Mesothelial cell of epicardium (in vitro differentiated cells): ENCODE measurements around the gene PNPLA2. TPM values are rescaled to one million over a fixed set of nuclear protein-coding genes. Genes with fewer than 3 reads are reported as not detected.

Source experiments
- DNase-seq, 2 experiments: peaks; one replicate each; pipeline ENCODE4 v3.0.0; 2021; ENCODE audit warnings: low spot score in 2 of 2; ENCODE audit not compliant: unreplicated experiment in 2 of 2
- H3K27ac Mint-ChIP-seq: 2 replicates; pipeline ENCODE4 v1.8.0; 2021; ENCODE audit warnings: mixed read lengths
- H3K27me3 Mint-ChIP-seq: 2 replicates; pipeline ENCODE4 v1.8.0; 2021; ENCODE audit warnings: low read depth, mixed read lengths
- H3K36me3 Mint-ChIP-seq: 2 replicates; pipeline ENCODE4 v1.8.0; 2021; ENCODE audit warnings: mixed read lengths
- H3K4me1 Mint-ChIP-seq: 2 replicates; pipeline ENCODE4 v1.8.0; 2021; ENCODE audit warnings: mixed read lengths
- H3K4me3 Mint-ChIP-seq: 2 replicates; pipeline ENCODE4 v1.8.0; 2021; ENCODE audit warnings: mild to moderate bottlenecking, moderate library complexity, mixed read lengths
- H3K9me3 Mint-ChIP-seq: 2 replicates; pipeline ENCODE4 v1.8.0; 2021; ENCODE audit warnings: mixed read lengths
- CTCF ChIP-seq: fragments of 200-600 bp; sonication (generic); IDR thresholded peaks from one replicate; pipeline ENCODE4 v1.5.0; 2021; ENCODE audit warnings: antibody characterized with exemption; ENCODE audit not compliant: unreplicated experiment
- total RNA-seq: library from RNA; stranded (reverse); gene quantifications from 3 replicates; pipeline ENCODE4 v1.2.1, GENCODE V29; 2021

PNPLA2 gene
- total RNA-seq, 1 donor from 2014 or later = 50.9 TPM

GRCh38 chr11:776561-777287, 42.0 kb upstream of the PNPLA2 start:
- peak overlapping the region; percentile 73 for H3K4me3 Mint-ChIP-seq
- no peak for TF ChIP-seq CTCF

GRCh38 chr11:777288-778255, 41.1 kb upstream of the PNPLA2 start, which contains the start of gene GATD1:
Gene GATD1, minus strand, starts transcription at chr11:777487. Its CDS starts 25 bp downstream, at chr11:777462.
- Mint-ChIP-seq H3K9me3 (no peaks in the 10 kb centered on the region), H3K4me1 (peaks cover 14% of the 10 kb centered on the region), H3K27me3 (no peaks in the 10 kb centered on the region), H3K4me3 (peak within 1 kb of the TSS; percentile 77), H3K36me3 (no peaks in the 10 kb centered on the region), H3K27ac (peak within 1 kb of the TSS; percentile 71)
- peak; percentile 94 to 98 for DNase-seq
- TF ChIP-seq CTCF = no peak

More at GRCh38 chr11:776561-777287, 42.0 kb upstream of the PNPLA2 start:
- Mint-ChIP-seq H3K27ac (peak overlapping the region; percentile 59), H3K27me3 (no peaks in the 10 kb centered on the region), H3K4me1 (peaks cover 14% of the 10 kb centered on the region), H3K9me3 (no peaks in the 10 kb centered on the region), H3K36me3 (no peaks in the 10 kb centered on the region)
- DNase-seq = peak; percentile 48 to 67

- Mint-ChIP-seq H3K27me3 (no peaks in the 10 kb centered on the region), H3K9me3 (no peaks in the 10 kb centered on the region), H3K27ac (no peak overlapping the region), H3K4me1 (peaks cover 26% of the 10 kb centered on the region), H3K4me3 (peak overlapping the region; percentile 54), H3K36me3 (peaks cover 3% of the 10 kb centered on the region)
- TF ChIP-seq CTCF = no peak
- no peak for DNase-seq
These were observed 39.4 kb upstream of the PNPLA2 start for GRCh38 chr11:778976-779954.

- Mint-ChIP-seq H3K27ac (no peak overlapping the region), H3K4me3 (no peak overlapping the region), H3K27me3 (no peaks in the 10 kb centered on the region), H3K36me3 (peaks cover 3% of the 10 kb centered on the region), H3K4me1 (peaks cover 25% of the 10 kb centered on the region), H3K9me3 (no peaks in the 10 kb centered on the region)
- no peak for DNase-seq
- no peak for TF ChIP-seq CTCF
These were observed 38.7 kb upstream of the PNPLA2 start for GRCh38 chr11:779955-780532.
